Measurements from ENCODE around the gene SIGLEC6.

SIGLEC6 gene

DNA sequence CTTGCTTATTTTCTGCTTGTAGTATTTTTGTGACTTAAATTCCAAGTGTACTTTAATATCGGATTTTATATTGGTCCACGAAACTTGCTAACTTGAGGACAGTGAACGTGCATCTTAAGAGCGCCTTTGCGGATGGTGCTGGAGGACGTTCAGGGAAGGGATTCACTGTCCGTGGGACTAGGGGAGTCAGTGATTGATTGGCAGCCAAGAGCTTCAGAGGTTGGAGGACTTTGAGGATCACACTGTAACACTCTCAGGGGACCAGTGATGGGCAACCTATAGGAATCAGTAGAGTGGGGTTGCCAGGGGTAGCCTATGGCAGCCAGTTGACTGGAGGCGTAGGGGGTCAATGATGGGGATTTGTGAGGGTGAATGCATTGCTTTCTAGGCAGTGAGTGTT, 40.1 kb upstream of the SIGLEC6 start:
- H3K36me3 ChIP-seq, result no peaks in the 10 kb centered on the region
- no peaks in the 10 kb centered on the region for H3K9me3 ChIP-seq
- H3K4me3 ChIP-seq (ENCODE audit: low read depth in 1 of 2, low read length in 1 of 2), result peak overlapping the region; percentile 50 to 55
- peaks cover 7 to 16% of the 10 kb centered on the region in 2 experiments for H3K4me1 ChIP-seq (ENCODE audit: control insufficient read depth in 1 of 2, insufficient read depth in 1 of 2, low read depth in 1 of 2, low read length in 1 of 2)
- H3K27me3 ChIP-seq, result peaks cover 41% of the 10 kb centered on the region
- H3K27ac ChIP-seq, result no peak overlapping the region
- no peak for TF ChIP-seq CTCF (IDR thresholded peaks at IDR 0.05)

GRCh38 chr19:51570962-51571575, 39.6 kb upstream of the SIGLEC6 start, which contains the start of gene ZNF175:
ZNF175 (plus strand) TSS chr19:51571283; CDS start chr19:51573330, 2,047 bp downstream.
- H3K36me3 ChIP-seq, result no peaks in the 10 kb centered on the region
- no peak for TF ChIP-seq CTCF (IDR thresholded peaks at IDR 0.05)
- H3K27ac ChIP-seq, result no peak within 1 kb of the TSS

GRCh38 chr19:51568456-51568855, 37.0 kb upstream of the SIGLEC6 start:
- Histone ChIP-seq H3K4me3 (ENCODE audit: low read depth in 1 of 2, low read length in 1 of 2) (no peak overlapping the region), H3K9me3 (no peaks in the 10 kb centered on the region), H3K4me1 (ENCODE audit: control insufficient read depth in 1 of 2, insufficient read depth in 1 of 2, low read depth in 1 of 2, low read length in 1 of 2) (peaks cover 7 to 16% of the 10 kb centered on the region in 2 experiments), H3K27me3 (peaks cover 73% of the 10 kb centered on the region), H3K27ac (no peak overlapping the region), H3K36me3 (no peaks in the 10 kb centered on the region)
- TF ChIP-seq CTCF (IDR thresholded peaks at IDR 0.05), result no peak

More at GRCh38 chr19:51570962-51571575, 39.6 kb upstream of the SIGLEC6 start, which contains the start of gene ZNF175:
- peaks cover 7 to 16% of the 10 kb centered on the region in 2 experiments for H3K4me1 ChIP-seq (ENCODE audit: control insufficient read depth in 1 of 2, insufficient read depth in 1 of 2, low read depth in 1 of 2, low read length in 1 of 2)
- peaks cover 46% of the 10 kb centered on the region for H3K27me3 ChIP-seq
- peak within 1 kb of the TSS; percentile 50 to 55 for H3K4me3 ChIP-seq (ENCODE audit: low read depth in 1 of 2, low read length in 1 of 2)
- H3K9me3 ChIP-seq, result no peaks in the 10 kb centered on the region

- TF ChIP-seq CTCF (IDR thresholded peaks at IDR 0.05), result no peak
- no peaks in the 10 kb centered on the region for H3K36me3 ChIP-seq
Measured at GRCh38 chr19:51567583-51567982, 36.1 kb upstream of the SIGLEC6 start.

GRCh38 chr19:51566489-51567100, 35.1 kb upstream of the SIGLEC6 start:
- Histone ChIP-seq H3K4me3 (ENCODE audit: low read depth in 1 of 2, low read length in 1 of 2) (no peak overlapping the region), H3K4me1 (ENCODE audit: control insufficient read depth in 1 of 2, insufficient read depth in 1 of 2, low read depth in 1 of 2, low read length in 1 of 2) (peaks cover 7 to 12% of the 10 kb centered on the region in 2 experiments), H3K27me3 (peaks cover 85% of the 10 kb centered on the region), H3K36me3 (no peaks in the 10 kb centered on the region), H3K9me3 (no peaks in the 10 kb centered on the region), H3K27ac (no peak overlapping the region)
- no peak for TF ChIP-seq CTCF (IDR thresholded peaks at IDR 0.05)

More at GRCh38 chr19:51567583-51567982, 36.1 kb upstream of the SIGLEC6 start:
- no peaks in the 10 kb centered on the region for H3K9me3 ChIP-seq
- H3K4me1 ChIP-seq (ENCODE audit: control insufficient read depth in 1 of 2, insufficient read depth in 1 of 2, low read depth in 1 of 2, low read length in 1 of 2), result peaks cover 7 to 16% of the 10 kb centered on the region in 2 experiments
- no peak overlapping the region for H3K4me3 ChIP-seq (ENCODE audit: low read depth in 1 of 2, low read length in 1 of 2)
- no peak overlapping the region for H3K27ac ChIP-seq
- H3K27me3 ChIP-seq, result peaks cover 79% of the 10 kb centered on the region

All from neutrophil (primary cell).